Adrenal gland (tissue), 5 donors: ENCODE results near the gene OPA1.

ENCODE experiments used
- POLR2A ChIP-seq, 2 donors: fragments of 450-650 bp; IDR thresholded peaks; one replicate each; pipeline ENCODE4 v1.6.1; 2017; ENCODE audit warnings: antibody characterized with exemption in 2 of 2, mild to moderate bottlenecking in 2 of 2, moderate library complexity in 1 of 2
- TF ChIP-seq, protein P1 (sequence below), 6 experiments: fragments of 450-650 bp in 4 of 6; fragments of 200-600 bp in 2 of 6; sonication (generic) in 1 of 6; IDR thresholded peaks; 1 replicate in 5 of 6; 2 replicates in 1 of 6; pipeline versions ENCODE4 v1.5.1 to v1.8.0; 2016 to 2021; ENCODE audit warnings: antibody characterized with exemption in 6 of 6, mild to moderate bottlenecking in 2 of 6, moderate library complexity in 1 of 6
- donor health status: DM: no; HTN: no; CAD: no.

DNA sequence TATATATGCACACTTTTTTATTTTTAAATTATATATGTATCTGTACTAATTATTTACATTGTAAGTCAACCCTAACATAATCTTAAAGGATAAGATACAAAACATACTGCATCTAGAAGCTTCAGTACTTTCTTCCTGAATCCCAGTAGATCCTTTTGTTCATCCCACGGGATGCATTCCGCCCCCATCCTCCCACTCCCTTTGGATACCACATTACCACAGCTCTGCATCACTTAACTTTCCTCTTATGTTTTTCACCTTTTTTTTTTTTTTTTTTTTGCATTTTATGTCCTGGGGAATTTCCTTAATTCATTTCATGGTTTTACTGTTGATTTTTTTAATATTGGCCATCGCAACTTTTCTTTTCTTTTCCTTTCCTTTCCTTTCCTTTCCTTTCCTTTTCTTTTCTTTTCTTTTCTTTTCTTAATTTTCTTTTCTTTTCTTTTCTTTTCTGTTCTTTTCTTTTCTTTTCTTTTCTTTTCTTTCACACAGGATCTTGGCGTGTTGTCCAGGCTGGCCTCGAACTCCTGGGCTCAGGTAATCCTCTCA lies 3.0 kb downstream of the OPA1 start:
- TF ChIP-seq, protein P1, sequence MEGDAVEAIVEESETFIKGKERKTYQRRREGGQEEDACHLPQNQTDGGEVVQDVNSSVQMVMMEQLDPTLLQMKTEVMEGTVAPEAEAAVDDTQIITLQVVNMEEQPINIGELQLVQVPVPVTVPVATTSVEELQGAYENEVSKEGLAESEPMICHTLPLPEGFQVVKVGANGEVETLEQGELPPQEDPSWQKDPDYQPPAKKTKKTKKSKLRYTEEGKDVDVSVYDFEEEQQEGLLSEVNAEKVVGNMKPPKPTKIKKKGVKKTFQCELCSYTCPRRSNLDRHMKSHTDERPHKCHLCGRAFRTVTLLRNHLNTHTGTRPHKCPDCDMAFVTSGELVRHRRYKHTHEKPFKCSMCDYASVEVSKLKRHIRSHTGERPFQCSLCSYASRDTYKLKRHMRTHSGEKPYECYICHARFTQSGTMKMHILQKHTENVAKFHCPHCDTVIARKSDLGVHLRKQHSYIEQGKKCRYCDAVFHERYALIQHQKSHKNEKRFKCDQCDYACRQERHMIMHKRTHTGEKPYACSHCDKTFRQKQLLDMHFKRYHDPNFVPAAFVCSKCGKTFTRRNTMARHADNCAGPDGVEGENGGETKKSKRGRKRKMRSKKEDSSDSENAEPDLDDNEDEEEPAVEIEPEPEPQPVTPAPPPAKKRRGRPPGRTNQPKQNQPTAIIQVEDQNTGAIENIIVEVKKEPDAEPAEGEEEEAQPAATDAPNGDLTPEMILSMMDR (IDR thresholded peaks at IDR 0.05), result no peak
- TF ChIP-seq POLR2A (IDR thresholded peaks at IDR 0.05), result no peak
